ENCODE data around the gene PACSIN3. TPM values are rescaled to one million over a fixed set of nuclear protein-coding genes. Genes with fewer than 3 reads are reported as not detected.

Gene PACSIN3
- total RNA-seq, 2 donors from 2014 or later = 30.7 to 56.0 TPM

- H3K9me3 ChIP-seq = no peaks in the 10 kb centered on the region
- H3K4me1 ChIP-seq = peaks cover 15% of the 10 kb centered on the region
- intact Hi-C loops (cut with DNase I) = no loop called here
- WGBS, 2 donors = 95 to 100% methylated on average over 2 of the region's 2 CpGs
- no peak for DNase-seq
- H3K27me3 ChIP-seq = no peaks in the 10 kb centered on the region
- no peak overlapping the region for H3K4me3 ChIP-seq
- ATAC-seq = no peak
- H3K36me3 ChIP-seq (replicated peaks in 1 of 2; ENCODE audit: insufficient read depth in 1 of 2, low read depth in 2 of 2) = no peaks in the 10 kb centered on the region
- no peak overlapping the region for H3K27ac ChIP-seq
- TF ChIP-seq CTCF (IDR thresholded peaks at IDR 0.05) = no peak
- no peak for TF ChIP-seq POLR2A (IDR thresholded peaks at IDR 0.05)
Measured at GRCh38 chr11:47137476-47137875, 48.8 kb downstream of the PACSIN3 start.

DNA sequence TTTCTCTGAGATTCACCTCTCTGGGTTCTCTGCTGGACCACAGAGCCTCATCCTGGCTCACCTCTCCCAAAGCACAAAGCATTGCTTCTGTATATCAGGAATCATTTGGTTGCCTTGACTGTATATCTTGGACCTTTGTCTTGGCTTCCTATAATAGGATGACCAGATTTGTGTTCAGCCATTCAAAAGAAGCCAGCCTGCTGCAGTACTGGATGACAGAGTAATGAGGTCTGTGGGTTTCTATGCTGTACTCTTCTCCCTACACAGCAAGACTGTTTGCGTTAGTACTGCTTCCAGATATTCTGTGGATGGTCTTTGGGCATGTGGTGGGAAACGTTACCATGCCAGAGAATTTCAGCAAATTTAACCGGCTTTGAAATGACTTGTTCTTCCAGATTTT lies 49.3 kb downstream of the PACSIN3 start:
- intact Hi-C loops (cut with DNase I) = no loop called here
- no peaks in the 10 kb centered on the region for H3K27me3 ChIP-seq
- TF ChIP-seq CTCF (IDR thresholded peaks at IDR 0.05) (no peak), POLR2A (IDR thresholded peaks at IDR 0.05) (no peak)
- no peak overlapping the region for H3K4me3 ChIP-seq
- ATAC-seq = no peak
- H3K27ac ChIP-seq = no peak overlapping the region
- no peaks in the 10 kb centered on the region for H3K9me3 ChIP-seq
- no peaks in the 10 kb centered on the region for H3K36me3 ChIP-seq (replicated peaks in 1 of 2; ENCODE audit: insufficient read depth in 1 of 2, low read depth in 2 of 2)
- no peak for DNase-seq
- 84 to 88% methylated on average over 3 of the region's 3 CpGs for WGBS, 2 donors
- H3K4me1 ChIP-seq = peaks cover 21% of the 10 kb centered on the region

GRCh38 chr11:47136327-47136726 lies 49.9 kb downstream of the PACSIN3 start:
- ATAC-seq (no peak), DNase-seq (no peak)
- Histone ChIP-seq H3K9me3 (no peaks in the 10 kb centered on the region), H3K4me1 (peaks cover 27% of the 10 kb centered on the region), H3K27ac (no peak overlapping the region), H3K27me3 (no peaks in the 10 kb centered on the region), H3K36me3 (replicated peaks in 1 of 2; ENCODE audit: insufficient read depth in 1 of 2, low read depth in 2 of 2) (no peaks in the 10 kb centered on the region), H3K4me3 (no peak overlapping the region)
- intact Hi-C loops (cut with DNase I) = no loop called here
- TF ChIP-seq POLR2A (IDR thresholded peaks at IDR 0.05) = no peak
- TF ChIP-seq CTCF (IDR thresholded peaks at IDR 0.05) = no peak
- WGBS, 2 donors = 85 to 88% methylated on average over 2 to 3 of the region's 3 CpGs

GRCh38 chr11:47132981-47133380 lies 53.3 kb downstream of the PACSIN3 start:
- Histone ChIP-seq H3K36me3 (replicated peaks in 1 of 2; ENCODE audit: insufficient read depth in 1 of 2, low read depth in 2 of 2) (no peaks in the 10 kb centered on the region), H3K27me3 (no peaks in the 10 kb centered on the region), H3K27ac (peak overlapping the region in 3 of 4 donors; percentile 13 to 70 (median 43)), H3K4me1 (peaks cover 56% of the 10 kb centered on the region), H3K9me3 (no peaks in the 10 kb centered on the region), H3K4me3 (no peak overlapping the region)
- ATAC-seq (no peak), DNase-seq (no peak)
- TF ChIP-seq CTCF (IDR thresholded peaks at IDR 0.05) = no peak
- TF ChIP-seq POLR2A (IDR thresholded peaks at IDR 0.05) = no peak
- intact Hi-C loops (cut with DNase I) = no loop called here
- WGBS, 2 donors = 29 to 33% methylated on average over 1 of the region's 1 CpG

- Histone ChIP-seq H3K27me3 (no peaks in the 10 kb centered on the region), H3K9me3 (no peaks in the 10 kb centered on the region), H3K4me3 (no peak overlapping the region), H3K27ac (peak overlapping the region in 3 of 4 donors; percentile 13 to 70 (median 43)), H3K4me1 (peaks cover 61% of the 10 kb centered on the region), H3K36me3 (replicated peaks in 1 of 2; ENCODE audit: insufficient read depth in 1 of 2, low read depth in 2 of 2) (no peaks in the 10 kb centered on the region)
- TF ChIP-seq CTCF (IDR thresholded peaks at IDR 0.05) = no peak
- intact Hi-C loops (cut with DNase I) = no loop called here
- DNase-seq = peak; percentile 61 to 86 (median 78)
- peak; percentile 84 for ATAC-seq
Measured at GRCh38 chr11:47132490-47132889, 53.7 kb downstream of the PACSIN3 start.
